GM21737 (cell line): ENCODE measurements around the gene LATS2.

Experiments used
- ATAC-seq: cut with Tn5 transposase; IDR thresholded peaks from one replicate; pipeline ENCODE4 v1.9.1; 2021; ENCODE audit warnings: mild to moderate bottlenecking, moderate library complexity; ENCODE audit not compliant: unreplicated experiment

Gene LATS2

GRCh38 chr13:20994441-20994821 lies 67.0 kb downstream of the LATS2 start:
- ATAC-seq, result no peak

GRCh38 chr13:20993661-20994440 lies 67.5 kb downstream of the LATS2 start:
- ATAC-seq, result no peak

- ATAC-seq, result no peak
Observed at GRCh38 chr13:20993211-20993610, 68.2 kb downstream of the LATS2 start.

GRCh38 chr13:20991741-20992520 lies 69.5 kb downstream of the LATS2 start:
- no peak for ATAC-seq

- ATAC-seq, result no peak
Observed at GRCh38 chr13:20990910-20991525, 70.4 kb downstream of the LATS2 start.

- ATAC-seq, result no peak
Observed at GRCh38 chr13:20989656-20990321, 71.6 kb downstream of the LATS2 start.

GRCh38 chr13:20988909-20989655 lies 72.3 kb downstream of the LATS2 start:
- ATAC-seq, result no peak

- no peak for ATAC-seq
Observed at GRCh38 chr13:20988033-20988908, 73.1 kb downstream of the LATS2 start.

GRCh38 chr13:20987599-20987998 lies 73.8 kb downstream of the LATS2 start:
- ATAC-seq, result no peak

- no peak for ATAC-seq
Observed at GRCh38 chr13:20984879-20985278, 76.5 kb downstream of the LATS2 start.

- ATAC-seq, result no peak
Observed at GRCh38 chr13:20983386-20983785, 78.0 kb downstream of the LATS2 start.

- no peak for ATAC-seq
Observed at GRCh38 chr13:20981370-20982095, 79.9 kb downstream of the LATS2 start.

GRCh38 chr13:20980899-20981298 lies 80.5 kb downstream of the LATS2 start:
- ATAC-seq, result no peak

- no peak for ATAC-seq
Observed at GRCh38 chr13:20980430-20980829, 81.0 kb downstream of the LATS2 start.

GRCh38 chr13:20977394-20977793 lies 84.0 kb downstream of the LATS2 start:
- no peak for ATAC-seq

GRCh38 chr13:20974981-20975585 lies 86.3 kb downstream of the LATS2 start:
- no peak for ATAC-seq

GRCh38 chr13:20973886-20974425 lies 87.4 kb downstream of the LATS2 start:
- ATAC-seq, result no peak

- no peak for ATAC-seq
Observed at GRCh38 chr13:20972731-20973130, 88.7 kb downstream of the LATS2 start.
